Suppressor macrophage (primary cell): ENCODE measurements around the gene CBFA2T2.
"Not testable (repeated sequence)": the region's sequence is repeated elsewhere in the genome, so short reads cannot be mapped to it uniquely, and the experiment has no call there.

Experiments used
- DNase-seq, 4 experiments: peaks; one replicate each; pipeline ENCODE4 v3.0.0-alpha.2; 2020 to 2022

The CBFA2T2 gene

GRCh38 chr20:33685328-33686099 lies 195.6 kb downstream of the CBFA2T2 start:
- peak; percentile 54 to 82 (median 68) for DNase-seq

DNA sequence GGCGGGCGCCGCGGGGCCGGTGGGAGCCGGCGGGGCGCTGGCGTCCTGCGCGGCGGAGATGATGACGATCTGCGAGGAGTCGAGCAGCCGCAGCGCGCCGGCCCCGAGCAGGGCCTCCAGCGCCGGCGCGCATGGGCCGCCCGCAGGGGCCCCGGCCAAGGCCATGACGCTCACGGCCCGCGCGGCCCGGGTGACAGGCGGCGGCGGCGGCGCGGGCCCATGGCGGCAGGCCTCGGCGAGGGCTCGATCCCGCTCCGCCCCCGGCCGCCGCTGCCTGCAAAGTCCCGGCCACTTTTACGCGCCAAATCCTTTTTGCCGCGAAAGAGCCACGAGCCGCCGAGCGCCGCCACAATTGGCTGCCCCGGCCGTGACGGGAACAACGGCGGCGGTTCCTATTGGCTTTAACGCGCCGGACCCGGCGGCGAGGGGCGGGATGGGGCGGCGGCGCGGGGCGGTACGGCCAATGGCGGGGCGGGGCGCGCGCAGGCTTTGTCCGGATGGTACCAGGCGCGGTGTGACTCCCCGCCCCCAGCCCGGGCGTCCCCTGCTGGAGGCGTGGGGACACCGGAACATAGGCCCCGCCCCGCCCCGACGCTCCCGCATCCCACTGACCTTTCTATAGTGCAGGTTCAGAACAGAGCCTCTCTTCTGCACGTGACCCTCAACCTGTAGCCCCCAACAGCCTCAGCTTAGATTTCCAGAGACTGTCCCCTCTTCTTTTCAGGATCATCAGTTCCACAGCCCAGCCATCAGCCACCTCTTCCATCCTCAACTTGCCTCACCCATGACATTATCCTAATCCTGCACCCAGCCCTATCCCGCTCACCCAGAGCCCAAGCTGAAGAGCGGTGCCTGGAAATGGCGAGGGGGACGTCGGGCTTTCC lies 196.4 kb downstream of the CBFA2T2 start, which contains the start of gene E2F1:
Gene E2F1 (minus strand): TSS at position 286 of the 884 bp plus-strand sequence. CDS start 121 bp downstream, at position 165.
- DNase-seq = peak; percentile 96 to 99 (median 98)

- DNase-seq = no peak
Observed at GRCh38 chr20:33686984-33687366, 197.1 kb downstream of the CBFA2T2 start.

- DNase-seq = peak; percentile 75 to 87 (median 78)
Observed at GRCh38 chr20:33687370-33687915, 197.5 kb downstream of the CBFA2T2 start.

GRCh38 chr20:33687993-33688937 lies 198.4 kb downstream of the CBFA2T2 start:
- DNase-seq = no peak

DNA sequence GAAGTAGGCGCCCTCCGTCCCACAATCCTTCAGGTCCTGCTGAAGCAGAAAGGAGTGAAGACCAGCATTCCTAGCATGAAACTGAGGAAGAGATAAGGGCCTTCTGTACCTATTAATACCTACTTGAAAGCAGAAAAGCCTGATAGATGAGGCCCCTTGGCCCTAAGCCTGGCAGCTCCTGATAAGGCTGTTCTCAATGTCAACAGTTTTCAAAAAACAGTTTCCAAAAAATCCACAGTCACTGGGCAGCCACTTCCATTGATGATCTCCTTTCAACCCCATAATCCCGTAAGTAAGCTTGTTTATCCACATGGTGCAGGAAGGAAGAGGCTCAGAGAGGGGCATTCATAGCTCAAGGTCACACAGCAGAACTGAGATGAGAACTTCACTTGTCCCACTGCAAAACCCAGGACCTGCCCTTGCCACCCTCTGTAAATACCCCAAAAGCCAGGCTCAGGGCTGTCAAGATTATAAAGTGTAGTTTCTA lies 199.1 kb downstream of the CBFA2T2 start:
- DNase-seq = no peak

GRCh38 chr20:33689493-33689892 lies 199.6 kb downstream of the CBFA2T2 start:
- DNase-seq = no peak

DNA sequence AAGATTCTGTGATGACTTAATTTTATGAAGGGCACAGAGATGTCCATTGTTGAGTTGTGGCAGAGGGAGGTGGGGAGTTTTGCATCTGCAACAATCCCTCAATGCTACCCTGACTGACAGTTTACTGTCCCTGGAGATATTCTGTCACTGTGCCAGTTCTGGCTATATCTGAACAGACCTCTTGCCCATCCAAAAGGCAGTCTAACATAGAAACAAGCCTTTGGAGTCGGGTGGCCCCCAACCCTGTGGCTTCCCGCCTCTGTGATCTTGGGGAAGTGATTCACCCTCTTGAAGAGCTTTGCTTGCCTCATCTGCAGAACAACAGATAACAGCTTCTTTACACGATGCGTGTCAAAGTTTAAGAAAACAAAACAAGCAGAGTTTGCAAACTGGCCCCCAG lies 200.1 kb downstream of the CBFA2T2 start:
- DNase-seq = peak; percentile 58 to 74 (median 69)

DNA sequence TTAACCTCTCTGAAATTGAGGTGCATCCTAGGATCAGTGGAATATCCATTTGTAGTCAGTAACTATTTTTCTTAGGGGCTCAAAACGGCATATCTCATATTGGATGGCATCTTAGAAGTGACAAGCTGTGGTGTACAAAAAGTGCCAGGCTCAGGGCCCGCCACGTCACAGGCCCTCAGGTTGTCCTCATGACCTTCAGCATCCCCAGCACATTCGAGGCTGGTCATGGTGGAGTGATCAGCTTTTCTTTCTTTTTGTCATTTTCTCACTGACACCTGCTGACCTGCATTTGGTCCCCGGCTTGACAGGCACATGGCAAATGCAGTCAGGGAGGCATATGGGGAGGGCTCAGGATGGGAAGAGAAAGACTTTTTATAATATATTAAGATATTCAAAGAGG lies 203.4 kb downstream of the CBFA2T2 start:
- DNase-seq = no peak

DNA sequence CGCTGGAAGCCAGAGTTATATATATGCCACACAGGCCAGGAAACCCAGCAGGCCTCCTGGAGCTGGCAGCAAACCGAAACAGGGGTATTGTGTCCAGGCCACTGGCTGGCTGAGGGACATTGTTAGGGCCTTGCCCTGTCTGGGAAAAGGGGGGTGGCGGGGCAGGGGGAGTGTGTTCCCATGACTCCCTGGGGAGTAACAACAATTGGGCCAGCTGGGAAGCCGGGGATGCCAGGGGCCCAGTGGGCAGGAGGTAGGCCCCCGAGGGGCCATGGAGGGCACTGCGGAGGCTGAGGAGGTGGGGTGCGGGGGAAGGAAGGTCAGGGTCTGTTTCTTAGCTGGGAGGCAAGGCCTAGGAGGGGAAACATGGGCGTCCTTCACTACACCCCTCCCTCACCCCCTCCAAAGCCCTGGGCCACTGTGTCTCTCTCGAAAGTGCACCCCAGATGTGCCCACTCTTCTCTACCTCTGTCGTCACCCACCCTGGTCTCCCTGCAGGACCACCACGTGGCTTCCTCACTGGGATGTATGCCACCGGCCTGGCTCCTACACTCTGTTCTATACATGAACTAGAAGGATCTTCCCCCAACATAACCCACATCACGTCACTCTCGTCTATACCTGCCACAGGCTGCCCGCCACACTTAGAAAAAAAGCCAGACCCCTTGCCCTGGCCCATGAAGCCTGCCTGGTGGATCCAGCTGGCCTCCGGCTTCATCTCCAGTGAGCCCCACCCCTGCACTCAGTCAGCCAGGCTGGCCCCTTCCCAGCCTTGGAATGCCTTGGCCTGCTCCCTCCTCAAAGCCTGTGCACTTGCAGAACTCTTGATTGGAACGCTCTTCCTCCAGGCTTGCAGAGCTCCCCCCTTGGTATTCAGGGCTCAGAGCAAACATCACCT lies 204.1 kb downstream of the CBFA2T2 start:
- DNase-seq = no peak

DNA sequence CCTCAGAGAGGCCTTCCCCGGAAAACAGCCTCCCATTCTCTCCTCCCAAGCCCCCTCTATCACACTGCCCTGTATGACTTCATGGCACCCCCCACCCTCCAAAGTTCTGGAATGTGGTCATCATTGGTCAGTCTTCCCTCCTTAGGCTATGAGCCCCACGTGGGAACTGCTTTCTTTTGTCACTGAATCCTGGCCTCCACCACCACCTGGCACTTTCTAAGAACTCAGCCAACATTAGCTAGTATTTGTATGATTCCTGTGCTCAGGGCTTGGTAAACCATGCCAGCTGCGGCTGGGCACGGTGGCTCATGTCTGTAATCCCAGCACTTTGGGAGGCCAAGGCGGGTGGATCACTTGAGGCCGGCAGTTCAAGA lies 204.7 kb downstream of the CBFA2T2 start:
- DNase-seq = no peak

DNA sequence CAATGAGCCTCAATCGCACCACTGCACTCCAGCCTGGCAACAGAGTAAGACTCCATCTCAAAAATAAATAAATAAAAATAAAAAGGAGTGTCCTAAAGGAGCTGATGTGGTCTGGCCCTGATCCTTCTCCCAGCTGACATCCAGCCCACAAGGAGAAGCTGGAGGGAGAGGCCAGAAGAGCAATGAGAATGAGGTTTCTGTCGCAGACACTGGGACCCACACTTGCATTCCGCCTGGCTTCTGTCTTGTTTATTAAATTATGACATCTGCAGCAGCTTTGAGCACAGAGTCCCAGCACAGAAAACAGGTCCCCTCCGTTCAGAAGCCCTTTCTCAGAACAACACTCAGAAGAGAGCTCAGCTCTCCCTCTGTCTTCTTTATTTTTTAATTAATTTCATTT lies 206.6 kb downstream of the CBFA2T2 start:
- no peak for DNase-seq

DNA sequence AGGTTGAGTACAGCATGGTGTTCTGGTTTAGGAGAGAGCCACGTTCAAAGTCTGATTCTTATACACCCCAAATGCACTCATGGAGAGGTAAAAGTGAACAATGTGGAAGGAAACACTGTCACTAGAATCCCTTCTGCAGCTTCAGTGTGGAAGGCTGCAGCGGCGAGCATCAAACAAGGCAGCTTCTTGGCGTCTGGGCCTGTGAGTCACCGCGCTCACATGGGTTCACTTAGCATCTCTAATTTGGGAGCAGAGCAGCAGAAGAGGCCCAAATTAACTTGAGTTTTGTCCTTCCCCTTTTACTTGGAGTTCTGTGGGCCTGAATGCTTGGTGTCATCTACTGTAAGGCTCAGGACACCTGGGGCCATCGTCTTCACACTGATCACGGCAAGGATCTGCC lies 207.2 kb downstream of the CBFA2T2 start:
- DNase-seq = peak in 1 of 4 experiments; percentile 15

GRCh38 chr20:33698966-33699365 lies 209.1 kb downstream of the CBFA2T2 start:
- DNase-seq = not testable (repeated sequence)
